HG03342 (cell line): ENCODE data around the gene SULT1A1.

ENCODE experiments used
- ATAC-seq: cut with Tn5 transposase; IDR thresholded peaks from one replicate; pipeline ENCODE4 v1.9.1; 2021; ENCODE audit warnings: mild to moderate bottlenecking, moderate library complexity; ENCODE audit not compliant: unreplicated experiment

SULT1A1 gene

GRCh38 chr16:28562199-28562598, 47.6 kb downstream of the SULT1A1 start:
- ATAC-seq, result no peak

- no peak for ATAC-seq
Observed at GRCh38 chr16:28561557-28562187, 48.2 kb downstream of the SULT1A1 start.

- no peak for ATAC-seq
Observed at GRCh38 chr16:28558456-28558855, 51.4 kb downstream of the SULT1A1 start.

GRCh38 chr16:28556914-28557320, 52.9 kb downstream of the SULT1A1 start:
- ATAC-seq, result no peak

GRCh38 chr16:28555561-28555960, 54.3 kb downstream of the SULT1A1 start:
- ATAC-seq, result no peak
